Stomach smooth muscle (tissue), 2 donors: Measurements from ENCODE around the gene JSRP1.

Experiments used
- H3K27ac ChIP-seq: one replicate; pipeline ENCODE4 v1.7.0; 2013; ENCODE audit warnings: mild to moderate bottlenecking, low read length, inconsistent platforms
- H3K27me3 ChIP-seq, 2 donors: one replicate each; pipeline ENCODE4 v1.7.0; 2013; ENCODE audit warnings: low read length in 2 of 2; ENCODE audit not compliant: insufficient read depth in 2 of 2, control insufficient read depth in 1 of 2
- H3K36me3 ChIP-seq, 2 donors: one replicate each; pipeline ENCODE4 v1.7.0; 2013; ENCODE audit warnings: low read length in 2 of 2; ENCODE audit not compliant: control insufficient read depth in 2 of 2, insufficient read depth in 2 of 2
- H3K4me1 ChIP-seq: one replicate; pipeline ENCODE4 v1.7.0; 2013; ENCODE audit warnings: low read length; ENCODE audit not compliant: control insufficient read depth, insufficient read depth
- H3K4me3 ChIP-seq, 2 donors: one replicate each; pipeline ENCODE4 v1.7.0; 2013; ENCODE audit warnings: low read length in 2 of 2
- H3K9ac ChIP-seq, 2 donors: one replicate each; pipeline ENCODE4 v1.7.0; 2013; ENCODE audit warnings: low read length in 2 of 2, mild to moderate bottlenecking in 1 of 2
- H3K9me3 ChIP-seq, 2 donors: one replicate each; pipeline ENCODE4 v1.7.0; 2013; ENCODE audit warnings: low read length in 2 of 2; ENCODE audit not compliant: control insufficient read depth in 2 of 2
- donor health status: healthy.
- donor health status: Pancreatic carcinoma.

JSRP1 gene

GRCh38 chr19:2259336-2259735 lies 3.1 kb upstream of the JSRP1 start:
- Histone ChIP-seq H3K36me3 (no peaks in the 10 kb centered on the region), H3K27ac (no peak overlapping the region), H3K27me3 (peaks cover 0 to under 1% of the 10 kb centered on the region in 2 donors), H3K9ac (no peak overlapping the region), H3K9me3 (no peaks in the 10 kb centered on the region), H3K4me1 (no peaks in the 10 kb centered on the region), H3K4me3 (no peak overlapping the region)

GRCh38 chr19:2255112-2255845 lies 938 bp downstream of the JSRP1 start:
- no peak overlapping the region for H3K9ac ChIP-seq
- H3K9me3 ChIP-seq: no peaks in the 10 kb centered on the region
- H3K36me3 ChIP-seq: no peaks in the 10 kb centered on the region
- H3K27ac ChIP-seq: no peak overlapping the region
- H3K4me3 ChIP-seq: no peak overlapping the region
- peaks cover 26 to 36% of the 10 kb centered on the region in 2 donors for H3K27me3 ChIP-seq
- H3K4me1 ChIP-seq: peaks cover 33% of the 10 kb centered on the region

GRCh38 chr19:2254064-2254872 lies 1.9 kb downstream of the JSRP1 start:
- Histone ChIP-seq H3K4me1 (peaks cover 35% of the 10 kb centered on the region), H3K27ac (no peak overlapping the region), H3K27me3 (peaks cover 32 to 44% of the 10 kb centered on the region in 2 donors), H3K9ac (no peak overlapping the region), H3K4me3 (no peak overlapping the region), H3K9me3 (no peaks in the 10 kb centered on the region), H3K36me3 (no peaks in the 10 kb centered on the region)

GRCh38 chr19:2253106-2254063 lies 2.8 kb downstream of the JSRP1 start:
- H3K4me1 ChIP-seq: peaks cover 35% of the 10 kb centered on the region
- no peaks in the 10 kb centered on the region for H3K9me3 ChIP-seq
- no peak overlapping the region for H3K27ac ChIP-seq
- H3K4me3 ChIP-seq: peak overlapping the region in 1 of 2 donors; percentile 40
- peaks cover 32 to 45% of the 10 kb centered on the region in 2 donors for H3K27me3 ChIP-seq
- no peaks in the 10 kb centered on the region for H3K36me3 ChIP-seq
- no peak overlapping the region for H3K9ac ChIP-seq

- Histone ChIP-seq H3K27me3 (peaks cover 32 to 45% of the 10 kb centered on the region in 2 donors), H3K36me3 (no peaks in the 10 kb centered on the region), H3K4me1 (peaks cover 35% of the 10 kb centered on the region), H3K27ac (no peak overlapping the region), H3K4me3 (peak overlapping the region in 1 of 2 donors; percentile 40), H3K9ac (no peak overlapping the region), H3K9me3 (no peaks in the 10 kb centered on the region)
These were observed 3.5 kb downstream of the JSRP1 start for GRCh38 chr19:2252797-2253105.

GRCh38 chr19:2252055-2252796 lies 4.0 kb downstream of the JSRP1 start:
- Histone ChIP-seq H3K9me3 (no peaks in the 10 kb centered on the region), H3K36me3 (peaks cover 4% of the 10 kb centered on the region in 2 donors), H3K9ac (no peak overlapping the region), H3K4me3 (peak overlapping the region in 1 of 2 donors; percentile 22), H3K27ac (no peak overlapping the region), H3K4me1 (peaks cover 35% of the 10 kb centered on the region), H3K27me3 (peaks cover 32 to 45% of the 10 kb centered on the region in 2 donors)

GRCh38 chr19:2251106-2252054 lies 4.8 kb downstream of the JSRP1 start:
- H3K9ac ChIP-seq: no peak overlapping the region
- H3K9me3 ChIP-seq: no peaks in the 10 kb centered on the region
- peak overlapping the region in 1 of 2 donors; percentile 22 for H3K4me3 ChIP-seq
- peaks cover 10 to 12% of the 10 kb centered on the region in 2 donors for H3K36me3 ChIP-seq
- peaks cover 35% of the 10 kb centered on the region for H3K4me1 ChIP-seq
- H3K27me3 ChIP-seq: peaks cover 32 to 45% of the 10 kb centered on the region in 2 donors
- H3K27ac ChIP-seq: no peak overlapping the region

- no peak overlapping the region for H3K4me3 ChIP-seq
- no peak overlapping the region for H3K27ac ChIP-seq
- no peak overlapping the region for H3K9ac ChIP-seq
- H3K36me3 ChIP-seq: peaks cover 13 to 18% of the 10 kb centered on the region in 2 donors
- H3K9me3 ChIP-seq: no peaks in the 10 kb centered on the region
- H3K27me3 ChIP-seq: peaks cover 32 to 45% of the 10 kb centered on the region in 2 donors
- peaks cover 35% of the 10 kb centered on the region for H3K4me1 ChIP-seq
These were observed 5.5 kb downstream of the JSRP1 start for GRCh38 chr19:2250766-2251105.

GRCh38 chr19:2249880-2250765 lies 6.1 kb downstream of the JSRP1 start:
- Histone ChIP-seq H3K9me3 (no peaks in the 10 kb centered on the region), H3K36me3 (peaks cover 19 to 24% of the 10 kb centered on the region in 2 donors), H3K27me3 (peaks cover 32 to 45% of the 10 kb centered on the region in 2 donors), H3K27ac (no peak overlapping the region), H3K4me1 (peaks cover 35% of the 10 kb centered on the region), H3K9ac (no peak overlapping the region), H3K4me3 (no peak overlapping the region)
